NCI-H2107 treated with DMSO at 0.1 percent for 48 hours (cell line): ENCODE measurements around the gene FAM120C.
A peak's percentile ranks its signal among the peaks of the same experiment; 100 is the strongest.

Source experiments
- DNase-seq: peaks from one replicate; lab custom pipeline; 2025; ENCODE audit not compliant: unreplicated experiment; lab: John Stamatoyannopoulos, UW

The FAM120C gene

DNA sequence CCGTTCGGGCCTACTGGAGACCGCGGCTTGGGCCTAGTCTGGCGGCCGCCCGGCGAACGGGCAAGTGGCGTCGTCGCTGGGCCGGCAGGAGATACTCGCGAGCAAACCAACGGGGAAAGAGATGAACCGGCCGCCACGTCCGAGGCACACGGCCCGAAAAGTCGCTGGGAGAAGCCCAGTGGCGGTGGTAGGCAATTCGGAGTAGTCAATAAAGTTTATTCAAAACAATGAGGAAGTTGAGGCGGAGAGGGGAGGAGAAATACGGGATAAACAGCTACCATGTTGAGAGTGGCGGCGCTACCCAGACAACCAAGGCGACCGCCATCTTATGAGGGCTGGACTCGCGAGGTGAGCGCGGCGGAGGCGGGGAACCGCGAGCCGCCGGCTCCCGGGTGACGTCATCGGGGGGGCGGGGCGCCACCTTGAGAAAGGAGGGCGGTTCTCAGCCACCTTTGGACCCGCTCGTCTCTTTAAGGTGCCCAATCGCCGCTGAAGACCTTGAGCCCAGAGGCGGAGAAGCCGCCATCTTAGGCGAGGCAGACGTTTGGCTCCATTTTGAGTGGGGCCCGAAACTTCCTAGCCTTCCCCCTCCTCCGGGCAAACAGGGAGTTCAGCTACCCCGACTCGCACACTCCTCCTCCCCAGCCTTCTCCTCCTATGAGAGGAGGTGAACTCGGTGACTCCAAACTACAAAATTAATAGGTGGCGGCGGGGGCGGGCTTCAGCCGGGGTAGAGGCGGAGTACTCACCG is 138.8 kb downstream of the FAM120C start, which contains the start of gene PHF8:
PHF8 (minus strand) TSS at position 348 of the 751 bp plus-strand sequence. CDS start 1,745 bp downstream, outside the sequence.
- peak; percentile 98 for DNase-seq

DNA sequence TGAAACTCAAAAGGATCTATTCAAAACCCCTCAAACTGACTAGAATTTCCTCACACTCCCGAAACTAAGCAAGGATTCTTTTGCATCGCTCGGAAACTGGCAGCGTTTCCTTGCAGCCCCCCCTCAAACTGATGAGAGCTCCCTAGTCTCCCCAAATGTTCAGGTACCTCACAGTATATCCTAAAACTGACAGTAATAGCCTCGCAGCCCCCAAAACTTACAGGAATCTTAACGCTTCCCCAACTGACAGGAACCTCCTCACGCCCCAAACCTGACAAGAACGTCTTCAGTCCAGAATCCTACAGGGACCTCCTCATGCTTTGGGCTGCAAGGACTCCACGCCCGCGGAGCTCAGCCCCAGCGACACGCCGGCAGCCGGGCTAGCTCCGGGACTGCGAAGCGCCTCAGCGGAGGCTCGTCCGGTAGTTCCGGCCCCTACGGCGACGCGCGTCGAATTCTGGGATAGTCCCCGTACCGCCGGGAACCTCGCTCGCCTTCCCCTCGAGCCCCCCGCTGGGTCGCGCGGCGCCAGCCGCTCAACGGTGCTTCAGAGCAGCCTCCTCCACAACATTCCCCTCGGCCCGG is 139.4 kb downstream of the FAM120C start:
- peak; percentile 39 for DNase-seq

- DNase-seq: no peak
These were observed 140.0 kb downstream of the FAM120C start for GRCh38 chrX:54043056-54043455.

DNA sequence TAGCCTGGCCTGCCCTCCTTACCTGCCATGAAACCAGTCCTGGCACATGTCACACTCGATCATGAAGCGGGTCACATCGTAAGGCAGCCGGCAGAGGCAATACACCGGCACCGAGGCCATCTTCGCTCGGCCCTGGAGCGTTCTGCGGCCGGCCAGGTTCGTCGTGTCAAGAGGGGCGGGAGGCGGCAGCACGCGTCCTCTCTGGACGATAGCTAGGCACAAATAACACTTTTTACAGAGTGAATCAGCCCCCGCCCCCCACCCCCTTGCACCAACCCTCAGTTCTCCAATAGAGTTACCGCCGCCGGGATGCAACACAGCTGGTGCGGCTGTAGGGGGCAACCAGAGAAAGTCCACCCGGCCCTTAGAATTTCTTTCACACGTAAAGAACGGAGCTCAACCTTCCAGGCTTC is 140.4 kb downstream of the FAM120C start:
- DNase-seq: peak; percentile 25

DNA sequence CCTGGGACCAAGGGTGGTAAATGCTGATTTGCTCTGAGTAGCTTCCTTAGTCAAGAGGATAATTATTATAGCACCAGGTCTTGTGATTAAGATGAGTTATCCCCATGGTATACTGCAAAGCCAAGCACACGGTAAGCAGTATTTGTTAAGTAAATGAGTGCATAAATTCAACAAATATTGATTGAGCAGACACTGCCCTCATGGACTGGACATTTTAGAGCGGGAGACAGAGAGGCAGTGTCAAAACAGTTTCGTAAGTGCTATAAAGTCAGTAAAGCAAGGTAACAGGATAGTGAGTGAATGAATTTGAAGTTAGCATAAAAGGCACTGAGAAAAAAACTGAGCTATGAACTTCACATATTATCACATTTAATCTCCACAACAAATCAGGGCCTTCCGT is 152.7 kb downstream of the FAM120C start:
- DNase-seq: no peak

DNA sequence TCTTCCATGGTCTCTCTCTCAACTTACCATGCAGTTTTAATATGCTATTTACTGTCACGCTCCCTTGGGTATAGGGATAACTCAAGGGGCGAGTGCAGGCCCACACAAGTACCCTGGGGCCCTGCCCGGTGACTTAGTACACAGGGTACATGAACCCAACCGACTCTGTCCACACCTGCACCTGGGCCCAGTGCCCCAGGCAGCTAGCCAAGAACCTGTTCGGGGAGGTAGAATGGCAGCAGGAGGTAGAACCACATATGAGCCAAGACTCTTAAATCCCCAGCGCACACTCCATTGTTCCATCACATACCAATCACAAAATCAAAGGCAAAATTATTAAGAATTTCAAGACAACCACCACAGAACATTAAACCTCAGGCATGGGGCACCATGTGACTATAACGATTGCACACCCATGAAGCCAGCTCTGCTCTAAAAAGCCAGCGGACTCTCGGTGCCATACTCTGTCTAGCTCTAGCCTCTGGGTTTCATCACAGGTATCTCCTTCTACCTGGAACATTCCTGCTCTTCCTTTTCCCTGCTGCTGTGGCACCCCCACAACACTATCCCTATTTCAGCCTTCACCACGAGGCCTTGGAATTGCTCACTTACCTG is 153.4 kb downstream of the FAM120C start:
- peak; percentile 83 for DNase-seq

GRCh38 chrX:54024350-54024749 is 158.7 kb downstream of the FAM120C start:
- DNase-seq: no peak
